ENCODE measurements around the gene NCOA4.
"Not testable (repeated sequence)": the region's sequence is repeated elsewhere in the genome, so short reads cannot be mapped to it uniquely, and the experiment has no call there.

NCOA4 gene

DNA sequence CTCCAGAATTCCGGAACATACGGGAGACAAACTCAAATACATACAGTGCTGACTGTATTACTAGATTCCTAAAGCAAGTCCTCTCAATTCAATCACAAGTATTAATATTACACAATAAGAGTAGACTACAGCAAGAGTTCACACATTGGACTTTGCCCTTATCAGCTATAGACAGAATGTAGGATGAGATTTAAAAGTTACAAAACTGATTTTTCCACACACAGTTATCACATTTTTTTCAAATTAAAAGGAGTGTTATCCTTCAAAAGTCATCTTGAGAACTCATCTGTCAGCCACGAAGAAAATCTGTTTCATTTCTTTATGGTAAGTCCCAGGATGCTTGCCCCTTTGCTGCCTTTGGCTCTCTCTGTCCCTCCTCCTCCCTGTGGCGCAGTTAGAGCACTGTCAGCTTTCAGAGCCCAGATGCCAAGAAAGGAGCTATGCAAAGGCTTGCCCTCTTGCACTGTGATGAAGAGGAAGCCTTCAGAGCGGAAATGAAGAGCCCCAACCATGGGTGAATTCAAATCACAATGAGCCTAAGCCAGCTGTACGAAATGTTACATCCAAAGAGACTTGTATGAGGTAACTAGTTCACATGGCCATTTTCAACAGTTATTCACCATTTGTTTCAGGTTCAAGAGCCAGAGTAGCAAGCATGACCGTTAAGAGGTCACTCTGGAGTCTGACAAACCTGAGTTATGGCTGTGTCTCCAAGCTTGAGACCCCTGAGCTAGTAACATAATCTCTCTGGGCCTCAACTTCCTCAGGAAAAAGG lies 10.7 kb downstream of the NCOA4 start:
- no peak for DNase-seq (ENCODE audit: low read depth)

DNA sequence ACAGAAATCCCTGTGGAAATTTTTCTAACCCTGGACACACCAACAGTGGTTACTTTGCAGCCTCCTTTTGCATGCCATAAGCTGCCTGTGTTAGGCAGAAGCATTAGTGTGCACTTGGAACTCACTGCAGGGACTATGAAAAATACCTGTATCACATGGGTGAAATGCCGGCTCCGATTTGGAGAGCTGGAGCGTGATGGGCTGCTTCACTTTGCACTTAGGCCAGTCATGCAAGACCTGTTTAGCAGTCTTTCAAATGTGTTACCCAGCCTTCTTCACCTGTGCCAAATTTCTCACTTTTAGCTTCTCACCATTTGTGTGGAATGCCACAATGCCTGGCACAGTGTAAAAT lies 11.3 kb downstream of the NCOA4 start:
- DNase-seq (ENCODE audit: low read depth), result no peak

DNA sequence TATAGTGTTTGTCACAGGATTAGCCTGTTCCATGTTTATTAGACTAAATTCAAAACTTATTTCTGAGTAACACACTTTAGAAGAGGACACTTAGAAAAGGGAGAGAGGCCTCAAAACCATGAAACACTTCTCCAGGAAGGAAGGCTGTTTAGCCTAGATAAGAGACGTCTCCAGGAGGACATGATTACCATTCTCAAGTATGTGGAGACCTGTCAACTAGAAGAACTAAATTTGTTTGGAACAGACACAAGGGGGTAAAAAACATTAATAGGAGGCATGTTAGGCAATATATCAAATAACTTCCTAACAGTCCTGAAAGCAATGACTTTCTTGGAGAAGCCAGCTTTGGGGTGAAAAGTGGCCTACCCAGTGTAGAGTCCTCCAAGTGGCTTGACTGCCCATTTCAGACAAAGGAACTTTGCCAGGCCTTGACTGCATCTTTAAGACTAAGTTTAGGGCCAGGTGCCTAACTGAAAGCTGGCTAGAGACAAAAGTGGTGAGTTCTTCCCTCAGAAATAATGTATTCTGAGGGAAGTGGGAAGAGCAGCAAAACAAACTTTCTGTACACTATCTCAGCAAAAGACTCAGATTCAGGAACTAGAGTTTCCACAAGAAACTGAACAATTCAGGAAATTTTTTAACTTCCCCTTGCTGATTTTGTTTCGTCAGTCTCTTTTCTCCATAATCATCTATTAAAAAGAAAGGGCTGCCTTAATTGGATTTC lies 11.8 kb downstream of the NCOA4 start:
- no peak for DNase-seq (ENCODE audit: low read depth)

GRCh38 chr10:46017733-46018132 lies 12.7 kb downstream of the NCOA4 start:
- no peak for DNase-seq (ENCODE audit: low read depth)

DNA sequence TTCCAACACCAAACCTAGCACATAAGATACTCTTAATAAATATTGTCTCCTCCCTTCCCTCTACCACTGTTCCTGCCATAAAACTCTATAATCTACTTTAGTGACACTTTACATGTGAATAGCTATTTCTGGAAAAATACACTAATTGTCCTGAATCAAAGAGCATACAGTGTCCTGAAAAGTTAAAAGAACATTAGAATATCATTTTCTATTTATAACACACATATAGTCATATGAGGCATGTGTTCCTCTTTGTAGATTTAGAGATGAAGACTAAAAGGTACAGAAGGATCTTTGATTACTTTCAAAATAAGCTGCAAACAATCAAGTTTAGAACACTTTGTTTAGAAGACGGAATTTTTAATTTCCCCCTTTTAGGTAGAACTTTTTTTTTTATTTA lies 13.6 kb downstream of the NCOA4 start:
- DNase-seq (ENCODE audit: low read depth), result no peak

DNA sequence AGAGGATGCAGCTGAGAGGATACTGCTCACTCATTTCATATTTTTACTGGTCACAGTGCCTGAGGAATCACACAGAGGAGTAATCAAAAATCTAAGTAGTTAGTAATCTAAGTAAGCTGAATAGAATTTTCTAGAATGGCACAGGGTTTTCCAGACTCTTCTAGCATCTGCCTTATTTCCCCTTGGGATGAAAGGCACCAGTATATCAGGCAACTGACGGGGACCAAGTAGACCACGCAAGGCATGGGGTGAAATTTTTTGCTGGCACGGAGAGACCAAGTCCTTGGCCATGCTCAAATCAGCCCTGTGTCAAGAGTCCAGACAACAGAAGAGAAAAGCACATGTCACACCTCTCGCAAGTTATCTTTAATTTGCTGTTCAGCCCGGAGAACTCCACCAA lies 14.2 kb downstream of the NCOA4 start:
- DNase-seq (ENCODE audit: low read depth), result no peak

DNA sequence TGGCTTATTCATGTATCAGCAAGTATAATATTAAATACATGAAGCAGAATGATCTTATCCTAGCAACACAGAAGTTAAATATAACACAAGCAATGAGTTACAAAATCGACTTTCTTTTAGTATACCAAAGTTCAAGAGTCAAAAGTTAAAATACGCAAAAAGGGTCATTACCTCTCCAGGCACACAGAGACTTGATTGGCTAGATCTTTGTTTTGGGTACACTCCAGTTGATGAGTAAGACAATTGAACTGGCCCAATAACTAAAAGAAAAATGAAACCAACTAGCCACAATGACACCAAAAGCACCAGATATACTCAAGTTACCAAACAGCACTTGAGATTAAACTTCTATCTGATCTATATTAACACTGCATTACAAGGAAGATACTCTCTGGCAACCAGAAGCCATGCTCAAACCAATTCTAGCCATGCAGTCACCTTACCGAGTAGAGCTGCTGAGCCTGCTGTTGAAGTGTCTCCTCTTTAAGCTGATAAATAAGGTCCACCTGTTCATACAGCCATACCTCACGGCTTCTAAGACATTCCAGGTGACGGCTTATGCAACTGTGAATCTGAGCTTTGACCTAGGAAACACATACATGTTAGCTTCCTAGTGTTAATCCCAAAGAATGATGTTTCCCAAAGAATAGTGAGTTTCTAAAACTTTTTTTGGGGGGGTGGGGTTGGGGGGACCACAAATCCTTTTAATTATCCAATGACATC lies 15.6 kb downstream of the NCOA4 start:
- no peak for DNase-seq (ENCODE audit: low read depth)

DNA sequence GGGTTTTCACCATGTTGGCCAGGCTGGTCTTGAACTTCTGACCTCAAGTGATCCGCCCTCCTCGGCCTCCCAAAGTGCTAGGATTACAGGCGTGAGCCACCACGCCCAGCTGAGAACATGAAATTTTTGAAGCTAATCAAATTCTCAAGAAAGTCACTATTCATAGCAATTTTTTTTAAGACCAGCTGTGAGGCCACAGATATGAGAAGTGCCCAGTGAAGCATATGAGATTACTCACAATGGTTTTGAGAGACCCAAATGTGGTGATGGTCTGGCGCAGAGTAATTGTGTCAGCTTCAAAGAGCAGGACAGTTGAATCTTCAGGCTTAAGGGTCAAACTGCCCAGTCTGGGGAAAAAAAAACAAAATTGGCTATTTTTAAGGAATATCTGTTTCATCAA lies 16.2 kb downstream of the NCOA4 start:
- no peak for DNase-seq (ENCODE audit: low read depth)

GRCh38 chr10:46012746-46013145 lies 17.7 kb downstream of the NCOA4 start:
- no peak for DNase-seq (ENCODE audit: low read depth)

- no peak for DNase-seq (ENCODE audit: low read depth)
Measured at GRCh38 chr10:46006219-46006618, 24.2 kb downstream of the NCOA4 start.

- DNase-seq (ENCODE audit: low read depth), result no peak
Measured at GRCh38 chr10:46005383-46005782, 25.0 kb downstream of the NCOA4 start.

GRCh38 chr10:46004963-46005362 lies 25.5 kb downstream of the NCOA4 start:
- DNase-seq (ENCODE audit: low read depth), result no peak

DNA sequence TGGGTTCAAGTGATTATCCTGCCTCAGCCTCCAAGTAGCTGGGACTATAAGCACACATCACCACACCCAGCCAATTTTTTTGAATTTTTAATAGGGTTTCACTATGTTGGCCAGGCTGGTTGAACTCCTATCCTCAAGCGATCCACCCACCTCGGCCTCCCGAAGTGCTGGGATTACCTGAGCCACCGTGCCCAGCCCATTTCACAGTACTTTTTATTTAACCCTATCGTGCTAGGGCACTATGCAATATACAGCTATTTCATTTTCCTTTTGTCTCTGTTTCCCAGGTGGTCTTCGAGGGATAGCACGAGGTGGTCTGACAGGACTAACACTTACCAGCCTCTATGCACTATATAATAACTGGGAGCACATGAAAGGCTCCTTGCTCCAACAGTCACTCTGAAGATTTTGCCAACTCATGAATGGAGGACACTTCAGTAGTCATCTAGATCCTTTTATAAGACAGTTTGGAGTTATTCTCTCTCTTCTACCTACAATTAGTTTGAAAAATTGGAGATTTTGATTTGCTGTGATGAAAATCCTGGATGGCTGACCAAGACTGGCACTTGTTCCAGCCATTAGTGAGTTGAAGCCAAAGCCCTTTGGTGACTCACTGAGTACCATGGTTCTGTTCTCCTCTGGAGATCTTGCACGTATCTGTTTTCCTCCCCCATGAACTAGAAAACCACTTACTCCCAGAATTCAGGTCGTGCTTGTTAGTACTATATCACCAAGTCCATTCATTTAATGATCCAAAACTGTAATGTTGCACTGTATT lies 27.3 kb downstream of the NCOA4 start:
- DNase-seq (ENCODE audit: low read depth), result no peak

GRCh38 chr10:46002189-46002687 lies 28.2 kb downstream of the NCOA4 start:
- DNase-seq (ENCODE audit: low read depth), result not testable (repeated sequence)

GRCh38 chr10:46001187-46001756 lies 29.2 kb downstream of the NCOA4 start:
- DNase-seq (ENCODE audit: low read depth), result no peak

DNA sequence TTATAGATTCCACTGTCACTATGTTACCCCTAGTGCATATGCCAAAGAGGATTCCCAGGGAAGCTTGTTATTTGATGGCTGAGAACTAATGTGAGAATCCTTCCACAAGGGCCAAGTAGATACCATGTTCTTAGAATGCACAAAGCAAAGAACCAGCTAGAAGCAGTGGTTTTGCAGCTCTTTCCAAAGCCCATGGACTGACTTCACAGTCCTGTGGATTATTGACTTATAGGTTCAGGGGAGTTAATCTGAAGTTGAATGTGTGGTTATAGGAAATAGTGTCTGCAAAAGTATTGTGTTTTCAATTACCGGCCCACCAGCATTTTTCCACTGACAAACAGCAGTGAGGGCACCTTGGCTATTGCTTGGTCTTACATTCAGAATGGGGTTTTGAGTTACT lies 29.9 kb downstream of the NCOA4 start:
- DNase-seq (ENCODE audit: low read depth), result no peak

DNA sequence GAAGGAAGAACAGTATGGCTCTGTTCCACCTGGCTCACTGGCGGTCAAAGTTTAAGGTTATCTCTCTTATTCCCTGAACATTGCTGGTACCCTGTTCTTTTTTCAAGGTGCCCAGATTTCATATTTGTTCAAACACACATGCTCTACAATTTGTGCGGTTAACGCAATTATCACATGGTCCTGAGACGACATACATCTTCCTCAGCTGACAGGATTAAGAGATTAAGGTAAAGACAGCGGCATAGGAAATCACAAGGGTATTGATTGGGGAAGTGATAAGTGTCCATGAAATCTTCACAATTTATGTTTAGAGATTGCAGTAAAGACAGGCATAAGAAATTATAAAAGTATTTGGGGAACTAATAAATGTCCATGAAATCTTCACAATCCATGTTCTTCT lies 30.5 kb downstream of the NCOA4 start:
- DNase-seq (ENCODE audit: low read depth), result not testable (repeated sequence)

- DNase-seq (ENCODE audit: low read depth), result no peak
Measured at GRCh38 chr10:45997994-45998763, 32.2 kb downstream of the NCOA4 start.

DNA sequence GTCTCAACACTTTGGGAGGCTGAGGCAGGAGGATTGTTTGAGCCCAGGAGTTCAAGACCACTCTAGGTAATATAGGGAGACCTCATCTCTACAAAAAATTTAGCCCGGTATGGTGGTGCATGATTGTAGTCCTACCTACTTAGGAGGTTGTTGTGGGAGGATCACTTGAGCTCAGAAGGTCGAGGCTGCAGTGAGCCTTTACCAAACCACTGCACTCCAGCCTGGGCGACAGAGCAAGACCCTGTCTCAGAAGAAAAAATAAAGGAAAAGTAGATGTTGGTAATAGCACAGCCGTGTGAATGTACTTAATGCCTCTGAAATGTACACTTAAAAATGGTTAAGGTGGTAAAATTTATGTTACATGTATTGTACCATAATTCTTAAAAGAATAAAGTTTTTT lies 32.9 kb downstream of the NCOA4 start:
- no peak for DNase-seq (ENCODE audit: low read depth)

- not testable (repeated sequence) for DNase-seq (ENCODE audit: low read depth)
Measured at GRCh38 chr10:45985590-45985989, 44.8 kb downstream of the NCOA4 start.

DNA sequence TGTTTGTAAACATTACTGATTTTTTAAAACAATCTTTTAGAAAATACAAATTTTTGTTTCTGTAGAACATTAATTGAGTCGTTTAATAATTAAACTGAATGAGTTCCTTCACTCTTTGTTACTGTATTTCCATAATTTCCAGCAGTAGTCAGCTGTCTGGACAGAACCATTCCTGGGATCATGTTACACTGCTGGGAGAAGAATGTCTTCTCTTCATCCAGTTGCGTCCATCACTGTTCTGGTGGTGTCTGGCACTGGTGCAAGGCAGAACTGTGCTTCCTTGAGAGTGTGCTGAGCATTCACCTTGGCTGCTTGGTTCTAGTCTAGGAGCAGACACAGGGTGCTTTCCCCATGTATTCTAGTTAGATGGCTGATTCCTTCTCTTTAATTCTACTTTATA lies 46.0 kb downstream of the NCOA4 start:
- DNase-seq (ENCODE audit: low read depth), result not testable (repeated sequence)
